Common myeloid progenitor, CD34-positive (primary cell): ENCODE measurements around the gene PDE4B.

Experiments used
- CTCF ChIA-PET: fragments of 350-600 bp; sonication (Branson Sonifier 250); formaldehyde crosslinking; loops from one replicate; lab custom pipeline; 2021; ENCODE audit warnings: antibody characterized with exemption; lab: Charles Lee
- POLR2A ChIA-PET: fragments of 350-600 bp; sonication (Branson Sonifier 250); formaldehyde crosslinking; loops from one replicate; lab custom pipeline; 2021; ENCODE audit warnings: antibody characterized with exemption; lab: Charles Lee
- DNase-seq, 3 donors: peaks; one replicate each; pipeline versions ENCODE4 v3.0.0 to v3.0.0-alpha.2; 2013
- H3K27ac ChIP-seq, 2 experiments: 1 replicate in 1 of 2; 2 replicates in 1 of 2; pipeline ENCODE4 v1.7.0; 2013; ENCODE audit warnings: inconsistent platforms in 2 of 2, low read length in 2 of 2, mild to moderate bottlenecking in 2 of 2, low read depth in 1 of 2, moderate library complexity in 1 of 2; ENCODE audit not compliant: severe bottlenecking in 2 of 2, insufficient read depth in 1 of 2, poor library complexity in 1 of 2
- H3K27me3 ChIP-seq, 5 experiments: replicated peaks in 2 of 5; 1 replicate in 3 of 5; 2 replicates in 2 of 5; pipeline versions ENCODE4 v1.6.1 to v1.7.0; 2013; ENCODE audit warnings: low read length in 4 of 5, mild to moderate bottlenecking in 2 of 5, moderate library complexity in 2 of 5, inconsistent platforms in 1 of 5; ENCODE audit not compliant: insufficient read depth in 5 of 5, control insufficient read depth in 4 of 5
- H3K36me3 ChIP-seq, 4 experiments: 1 replicate in 2 of 4; 2 replicates in 2 of 4; pipeline versions ENCODE4 v1.6.1 to v1.7.0; 2013; ENCODE audit warnings: low read length in 3 of 4, control low read depth in 1 of 4, mild to moderate bottlenecking in 1 of 4; ENCODE audit not compliant: control insufficient read depth in 4 of 4, insufficient read depth in 4 of 4
- H3K4me1 ChIP-seq, 4 experiments: 1 replicate in 3 of 4; 2 replicates in 1 of 4; pipeline versions ENCODE4 v1.6.1 to v1.7.1; 2013; ENCODE audit warnings: low read length in 3 of 4, mild to moderate bottlenecking in 3 of 4, control low read depth in 1 of 4, inconsistent platforms in 1 of 4, moderate library complexity in 1 of 4; ENCODE audit not compliant: control insufficient read depth in 4 of 4, insufficient read depth in 4 of 4; ENCODE audit errors: control extremely low read depth in 1 of 4
- H3K4me3 ChIP-seq, 7 experiments: 1 replicate in 4 of 7; 2 replicates in 3 of 7; pipeline versions ENCODE4 v1.5.1 to v1.7.0; 2013; ENCODE audit warnings: mild to moderate bottlenecking in 7 of 7, low read length in 6 of 7, moderate library complexity in 6 of 7, inconsistent platforms in 2 of 7, low read depth in 2 of 7, control low read depth in 1 of 7; ENCODE audit not compliant: insufficient read depth in 4 of 7, control insufficient read depth in 1 of 7; ENCODE audit errors: extremely low read depth in 1 of 7
- H3K9me3 ChIP-seq, 5 experiments: 1 replicate in 4 of 5; 2 replicates in 1 of 5; pipeline versions ENCODE4 v1.6.1 to v1.7.1; 2013; ENCODE audit warnings: low read length in 4 of 5, mild to moderate bottlenecking in 2 of 5, inconsistent platforms in 1 of 5, low read depth in 1 of 5, moderate library complexity in 1 of 5; ENCODE audit not compliant: control insufficient read depth in 4 of 5, insufficient read depth in 2 of 5; ENCODE audit errors: control extremely low read depth in 1 of 5
- WGBS: methylation state at CpG from one replicate; pipeline ENCODE4 v1.1.5; 2013; ENCODE audit not compliant: insufficient coverage; 5-methylcytosine and 5-hydroxymethylcytosine counted together

PDE4B gene

DNA sequence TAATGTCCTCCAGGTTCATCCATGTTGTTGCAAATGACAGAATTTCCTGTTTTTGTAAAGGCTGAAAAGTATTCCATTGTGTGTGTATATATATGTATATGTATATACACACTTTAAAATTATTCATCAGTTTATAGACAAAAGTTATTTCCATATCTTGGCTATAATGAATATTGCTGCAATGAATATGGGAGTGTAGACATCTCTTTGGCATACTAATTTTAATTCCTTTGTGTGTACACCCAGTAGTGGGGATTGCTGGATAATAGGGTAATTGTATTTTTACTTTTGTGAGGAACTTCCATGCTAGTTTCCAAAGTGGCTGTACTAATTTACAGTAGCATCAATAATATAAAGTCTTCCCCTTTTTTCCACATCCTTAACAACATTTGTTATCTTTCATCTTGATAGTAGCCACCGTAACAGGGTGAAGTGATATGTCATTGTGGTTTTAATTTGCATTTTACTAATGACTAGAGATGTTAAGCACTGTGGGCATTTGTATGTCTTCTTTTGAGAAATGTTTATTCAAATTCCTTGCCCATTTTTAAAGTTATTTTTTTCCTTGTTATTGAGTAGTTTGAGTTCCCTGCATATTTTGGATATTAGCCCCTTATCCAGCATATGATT, 243.0 kb downstream of the PDE4B start:
- ChIA-PET CTCF (no interaction called here), POLR2A (no interaction called here)
- no peaks in the 10 kb centered on the region for H3K36me3 ChIP-seq
- H3K4me1 ChIP-seq = no peaks in the 10 kb centered on the region
- no CpG with 5 or more reads among the region's 1 CpG for WGBS
- no peaks in the 10 kb centered on the region for H3K27me3 ChIP-seq
- peak; percentile 13 to 76 (median 61) for DNase-seq
- no peak overlapping the region for H3K27ac ChIP-seq
- no peak overlapping the region for H3K4me3 ChIP-seq
- no peaks in the 10 kb centered on the region for H3K9me3 ChIP-seq

GRCh38 chr1:66041654-66042053, 249.0 kb downstream of the PDE4B start:
- Histone ChIP-seq H3K36me3 (no peaks in the 10 kb centered on the region), H3K4me1 (no peaks in the 10 kb centered on the region), H3K27me3 (no peaks in the 10 kb centered on the region), H3K4me3 (no peak overlapping the region), H3K27ac (no peak overlapping the region), H3K9me3 (no peaks in the 10 kb centered on the region)
- ChIA-PET POLR2A (no interaction called here), CTCF (no interaction called here)
- no CpG with 5 or more reads among the region's 1 CpG for WGBS
- no peak for DNase-seq

GRCh38 chr1:66043186-66043585, 250.5 kb downstream of the PDE4B start:
- Histone ChIP-seq H3K9me3 (no peaks in the 10 kb centered on the region), H3K4me3 (no peak overlapping the region), H3K27ac (no peak overlapping the region), H3K36me3 (no peaks in the 10 kb centered on the region), H3K4me1 (no peaks in the 10 kb centered on the region), H3K27me3 (no peaks in the 10 kb centered on the region)
- WGBS = 100% methylated on average over 1 of the region's 1 CpG
- no peak for DNase-seq
- CTCF ChIA-PET = no interaction called here
- POLR2A ChIA-PET = no interaction called here

- CTCF ChIA-PET = no interaction called here
- no peak overlapping the region for H3K27ac ChIP-seq
- whole genome bisulfite sequencing = 100% methylated on average over 1 of the region's 1 CpG
- no peaks in the 10 kb centered on the region for H3K9me3 ChIP-seq
- no peak for DNase-seq
- no peaks in the 10 kb centered on the region for H3K4me1 ChIP-seq
- no peak overlapping the region for H3K4me3 ChIP-seq
- POLR2A ChIA-PET = no interaction called here
- no peaks in the 10 kb centered on the region for H3K36me3 ChIP-seq
- no peaks in the 10 kb centered on the region for H3K27me3 ChIP-seq
Measured at GRCh38 chr1:66044912-66045311, 252.2 kb downstream of the PDE4B start.

DNA sequence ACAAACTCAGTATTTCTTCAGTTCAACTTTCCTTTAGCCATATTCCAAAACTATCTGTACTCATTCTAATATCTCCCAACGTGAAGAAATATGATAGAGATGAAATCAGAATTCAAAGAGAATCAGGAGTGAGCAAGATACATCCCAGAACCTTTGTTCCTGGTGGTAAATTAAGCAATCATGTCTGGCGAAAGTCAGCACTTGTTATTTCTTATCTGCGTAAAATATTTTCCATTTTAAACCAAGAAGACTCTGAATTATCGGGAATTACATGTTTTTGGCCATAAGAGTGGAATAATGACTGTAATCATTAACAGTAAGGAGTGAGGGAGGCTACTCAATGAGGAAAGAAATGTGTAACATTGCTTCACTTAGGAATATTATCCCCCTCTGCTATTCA, 253.7 kb downstream of the PDE4B start:
- Histone ChIP-seq H3K9me3 (no peaks in the 10 kb centered on the region), H3K27ac (no peak overlapping the region), H3K27me3 (no peaks in the 10 kb centered on the region), H3K36me3 (no peaks in the 10 kb centered on the region), H3K4me1 (no peaks in the 10 kb centered on the region), H3K4me3 (no peak overlapping the region)
- ChIA-PET POLR2A (no interaction called here), CTCF (no interaction called here)
- no CpG with 5 or more reads among the region's 4 CpGs for WGBS
- DNase-seq = no peak

DNA sequence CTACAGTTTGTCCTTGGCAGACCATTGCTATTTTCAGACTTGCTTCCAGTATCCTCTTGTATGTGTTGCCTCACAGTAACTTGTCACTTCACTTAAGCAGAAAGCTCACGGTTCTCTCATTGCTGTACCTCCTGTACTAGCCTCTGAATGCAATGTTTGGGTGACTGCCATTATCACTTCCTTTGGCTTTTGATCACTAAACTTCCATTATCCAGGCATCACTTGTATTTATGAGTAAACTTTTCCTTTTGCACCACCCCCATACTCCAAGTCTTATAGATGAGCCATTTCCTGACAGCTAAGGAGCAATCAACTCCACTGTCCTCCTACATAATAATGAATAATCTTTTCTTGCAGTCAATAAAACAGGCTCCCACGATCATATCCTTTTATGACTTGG, 255.3 kb downstream of the PDE4B start:
- POLR2A ChIA-PET = no interaction called here
- Histone ChIP-seq H3K4me3 (no peak overlapping the region), H3K9me3 (no peaks in the 10 kb centered on the region), H3K27me3 (no peaks in the 10 kb centered on the region), H3K4me1 (peaks cover 0 to 3% (median 0%) of the 10 kb centered on the region in 4 experiments), H3K27ac (no peak overlapping the region), H3K36me3 (no peaks in the 10 kb centered on the region)
- DNase-seq = no peak
- 89% methylated on average over 1 of the region's 2 CpGs for WGBS
- CTCF ChIA-PET = no interaction called here

DNA sequence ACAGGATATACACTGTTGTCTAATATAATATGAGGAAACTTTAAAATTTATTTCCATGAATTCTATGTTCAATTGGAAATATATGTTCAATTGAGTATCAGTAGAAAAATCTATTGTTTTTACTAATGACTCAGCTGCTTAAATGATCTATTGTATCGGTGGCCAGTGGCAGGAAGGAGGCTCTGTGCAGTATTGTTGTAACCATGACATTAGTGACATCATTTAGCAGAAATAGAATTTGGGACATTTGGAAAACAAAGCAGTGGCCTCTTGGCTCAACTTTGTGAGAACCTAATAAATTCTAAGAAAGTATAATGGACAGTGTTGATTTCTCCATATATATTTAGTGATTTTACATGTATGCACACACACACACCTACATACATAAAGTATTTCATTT, 257.4 kb downstream of the PDE4B start:
- H3K9me3 ChIP-seq = no peaks in the 10 kb centered on the region
- POLR2A ChIA-PET = no interaction called here
- CTCF ChIA-PET = no interaction called here

More for the DNA sequence above, 257.4 kb downstream of the PDE4B start:
- peaks cover 0 to 3% (median 0%) of the 10 kb centered on the region in 4 experiments for H3K4me1 ChIP-seq
- H3K4me3 ChIP-seq = no peak overlapping the region
- 100% methylated on average over 1 of the region's 1 CpG for WGBS
- DNase-seq = no peak
- H3K27me3 ChIP-seq = no peaks in the 10 kb centered on the region
- H3K27ac ChIP-seq = no peak overlapping the region
- no peaks in the 10 kb centered on the region for H3K36me3 ChIP-seq
